ENCODE data around the gene CCDC152.

The CCDC152 gene

GRCh38 chr5:42819745-42820144 is 63.1 kb downstream of the CCDC152 start:
- Mint-ChIP-seq H3K9me3 (ENCODE audit: low read depth) (no peaks in the 10 kb centered on the region), H3K27ac (no peak overlapping the region), H3K4me3 (no peak overlapping the region)

GRCh38 chr5:42822548-42822947 is 65.9 kb downstream of the CCDC152 start:
- H3K9me3 Mint-ChIP-seq (ENCODE audit: low read depth), result no peaks in the 10 kb centered on the region
- no peak overlapping the region for H3K27ac Mint-ChIP-seq
- no peaks in the 10 kb centered on the region for H3K4me1 Mint-ChIP-seq (ENCODE audit: low read depth)
- no peaks in the 10 kb centered on the region for H3K27me3 Mint-ChIP-seq
- H3K36me3 Mint-ChIP-seq, result no peaks in the 10 kb centered on the region
- H3K4me3 Mint-ChIP-seq, result no peak overlapping the region

More at GRCh38 chr5:42819745-42820144, 63.1 kb downstream of the CCDC152 start:
- no peaks in the 10 kb centered on the region for H3K4me1 Mint-ChIP-seq (ENCODE audit: low read depth)
- H3K36me3 Mint-ChIP-seq, result no peaks in the 10 kb centered on the region
- H3K27me3 Mint-ChIP-seq, result no peaks in the 10 kb centered on the region

- Mint-ChIP-seq H3K4me3 (no peak overlapping the region), H3K27ac (no peak overlapping the region), H3K27me3 (peaks cover 5% of the 10 kb centered on the region)
Measured at GRCh38 chr5:42824347-42824976, 67.8 kb downstream of the CCDC152 start.

GRCh38 chr5:42825422-42826148 is 69.0 kb downstream of the CCDC152 start:
- no peaks in the 10 kb centered on the region for H3K4me1 Mint-ChIP-seq (ENCODE audit: low read depth)
- no peaks in the 10 kb centered on the region for H3K9me3 Mint-ChIP-seq (ENCODE audit: low read depth)
- no peak overlapping the region for H3K4me3 Mint-ChIP-seq
- H3K36me3 Mint-ChIP-seq, result no peaks in the 10 kb centered on the region
- H3K27me3 Mint-ChIP-seq, result peaks cover 5% of the 10 kb centered on the region
- H3K27ac Mint-ChIP-seq, result no peak overlapping the region

More at GRCh38 chr5:42824347-42824976, 67.8 kb downstream of the CCDC152 start:
- no peaks in the 10 kb centered on the region for H3K9me3 Mint-ChIP-seq (ENCODE audit: low read depth)
- H3K36me3 Mint-ChIP-seq, result no peaks in the 10 kb centered on the region
- H3K4me1 Mint-ChIP-seq (ENCODE audit: low read depth), result no peaks in the 10 kb centered on the region

- Mint-ChIP-seq H3K27ac (no peak overlapping the region), H3K9me3 (ENCODE audit: low read depth) (no peaks in the 10 kb centered on the region), H3K36me3 (no peaks in the 10 kb centered on the region), H3K4me1 (ENCODE audit: low read depth) (no peaks in the 10 kb centered on the region), H3K4me3 (no peak overlapping the region), H3K27me3 (peaks cover 5% of the 10 kb centered on the region)
Measured at GRCh38 chr5:42826757-42827515, 70.3 kb downstream of the CCDC152 start.

- H3K36me3 Mint-ChIP-seq, result no peaks in the 10 kb centered on the region
- H3K9me3 Mint-ChIP-seq (ENCODE audit: low read depth), result no peaks in the 10 kb centered on the region
- no peak overlapping the region for H3K27ac Mint-ChIP-seq
- H3K4me1 Mint-ChIP-seq (ENCODE audit: low read depth), result no peaks in the 10 kb centered on the region
- peaks cover 5% of the 10 kb centered on the region for H3K27me3 Mint-ChIP-seq
- no peak overlapping the region for H3K4me3 Mint-ChIP-seq
Measured at GRCh38 chr5:42828671-42829070, 72.1 kb downstream of the CCDC152 start.

GRCh38 chr5:42830924-42831323 is 74.3 kb downstream of the CCDC152 start:
- Mint-ChIP-seq H3K4me3 (no peak overlapping the region), H3K9me3 (ENCODE audit: low read depth) (no peaks in the 10 kb centered on the region), H3K36me3 (no peaks in the 10 kb centered on the region), H3K27ac (no peak overlapping the region), H3K27me3 (peaks cover 5% of the 10 kb centered on the region), H3K4me1 (ENCODE audit: low read depth) (no peaks in the 10 kb centered on the region)

- no peak overlapping the region for H3K27ac Mint-ChIP-seq
- no peaks in the 10 kb centered on the region for H3K4me1 Mint-ChIP-seq (ENCODE audit: low read depth)
- H3K36me3 Mint-ChIP-seq, result no peaks in the 10 kb centered on the region
- H3K9me3 Mint-ChIP-seq (ENCODE audit: low read depth), result no peaks in the 10 kb centered on the region
- no peak overlapping the region for H3K4me3 Mint-ChIP-seq
- H3K27me3 Mint-ChIP-seq, result peaks cover 5% of the 10 kb centered on the region
Measured at GRCh38 chr5:42832060-42832459, 75.4 kb downstream of the CCDC152 start.

- Mint-ChIP-seq H3K27ac (no peak overlapping the region), H3K4me1 (ENCODE audit: low read depth) (no peaks in the 10 kb centered on the region), H3K27me3 (peaks cover 3% of the 10 kb centered on the region), H3K36me3 (no peaks in the 10 kb centered on the region), H3K4me3 (no peak overlapping the region), H3K9me3 (ENCODE audit: low read depth) (no peaks in the 10 kb centered on the region)
Measured at GRCh38 chr5:42836070-42836769, 79.6 kb downstream of the CCDC152 start.

- no peaks in the 10 kb centered on the region for H3K36me3 Mint-ChIP-seq
- no peaks in the 10 kb centered on the region for H3K4me1 Mint-ChIP-seq (ENCODE audit: low read depth)
- no peak overlapping the region for H3K27ac Mint-ChIP-seq
- H3K9me3 Mint-ChIP-seq (ENCODE audit: low read depth), result no peaks in the 10 kb centered on the region
- H3K4me3 Mint-ChIP-seq, result no peak overlapping the region
- peaks cover 3% of the 10 kb centered on the region for H3K27me3 Mint-ChIP-seq
Measured at GRCh38 chr5:42837601-42838000, 81.0 kb downstream of the CCDC152 start.

- H3K27ac Mint-ChIP-seq, result no peak overlapping the region
- H3K27me3 Mint-ChIP-seq, result peaks cover 3% of the 10 kb centered on the region
- H3K9me3 Mint-ChIP-seq (ENCODE audit: low read depth), result no peaks in the 10 kb centered on the region
- H3K36me3 Mint-ChIP-seq, result no peaks in the 10 kb centered on the region
- no peaks in the 10 kb centered on the region for H3K4me1 Mint-ChIP-seq (ENCODE audit: low read depth)
- H3K4me3 Mint-ChIP-seq, result no peak overlapping the region
Measured at GRCh38 chr5:42839196-42839595, 82.6 kb downstream of the CCDC152 start.

- peaks cover 5% of the 10 kb centered on the region for H3K27me3 Mint-ChIP-seq
- H3K4me3 Mint-ChIP-seq, result no peak overlapping the region
- H3K27ac Mint-ChIP-seq, result no peak overlapping the region
- no peaks in the 10 kb centered on the region for H3K36me3 Mint-ChIP-seq
- no peaks in the 10 kb centered on the region for H3K9me3 Mint-ChIP-seq (ENCODE audit: low read depth)
- no peaks in the 10 kb centered on the region for H3K4me1 Mint-ChIP-seq (ENCODE audit: low read depth)
Measured at GRCh38 chr5:42840269-42840668, 83.7 kb downstream of the CCDC152 start.

GRCh38 chr5:42840842-42841567 is 84.4 kb downstream of the CCDC152 start:
- Mint-ChIP-seq H3K27ac (no peak overlapping the region), H3K36me3 (no peaks in the 10 kb centered on the region), H3K27me3 (peaks cover 5% of the 10 kb centered on the region), H3K4me3 (no peak overlapping the region), H3K4me1 (ENCODE audit: low read depth) (no peaks in the 10 kb centered on the region), H3K9me3 (ENCODE audit: low read depth) (no peaks in the 10 kb centered on the region)

GRCh38 chr5:42842921-42843641 is 86.5 kb downstream of the CCDC152 start:
- Mint-ChIP-seq H3K27me3 (peaks cover 5% of the 10 kb centered on the region), H3K9me3 (ENCODE audit: low read depth) (no peaks in the 10 kb centered on the region), H3K4me3 (no peak overlapping the region), H3K27ac (no peak overlapping the region), H3K36me3 (no peaks in the 10 kb centered on the region), H3K4me1 (ENCODE audit: low read depth) (no peaks in the 10 kb centered on the region)
